ENCODE measurements around the gene SELENOV.

Gene SELENOV

GRCh38 chr19:39508629-39509028 lies 6.3 kb upstream of the SELENOV start:
- no peak for TF ChIP-seq CTCF (IDR thresholded peaks at IDR 0.05; ENCODE audit: low read depth, low read length, missing control alignments)
- H3K4me3 ChIP-seq (ENCODE audit: low read depth, low read length) = no peak overlapping the region
- no peak for DNase-seq (ENCODE audit: low read depth)

- no peak overlapping the region for H3K4me3 ChIP-seq (ENCODE audit: low read depth, low read length)
- TF ChIP-seq CTCF (IDR thresholded peaks at IDR 0.05; ENCODE audit: low read depth, low read length, missing control alignments) = no peak
- DNase-seq (ENCODE audit: low read depth) = no peak
Measured at GRCh38 chr19:39509233-39509632, 5.7 kb upstream of the SELENOV start.

- DNase-seq (ENCODE audit: low read depth) = no peak
- TF ChIP-seq CTCF (IDR thresholded peaks at IDR 0.05; ENCODE audit: low read depth, low read length, missing control alignments) = no peak
- H3K4me3 ChIP-seq (ENCODE audit: low read depth, low read length) = no peak overlapping the region
Measured at GRCh38 chr19:39512988-39513387, 2.0 kb upstream of the SELENOV start.

GRCh38 chr19:39515551-39516191 lies 732 bp downstream of the SELENOV start:
- no peak overlapping the region for H3K4me3 ChIP-seq (ENCODE audit: low read depth, low read length)
- DNase-seq (ENCODE audit: low read depth) = no peak
- TF ChIP-seq CTCF (IDR thresholded peaks at IDR 0.05; ENCODE audit: low read depth, low read length, missing control alignments) = no peak

- DNase-seq (ENCODE audit: low read depth) = no peak
- H3K4me3 ChIP-seq (ENCODE audit: low read depth, low read length) = no peak overlapping the region
- TF ChIP-seq CTCF (IDR thresholded peaks at IDR 0.05; ENCODE audit: low read depth, low read length, missing control alignments) = no peak
Measured at GRCh38 chr19:39516270-39516669, 1.3 kb downstream of the SELENOV start.

GRCh38 chr19:39517432-39517831 lies 2.5 kb downstream of the SELENOV start:
- DNase-seq (ENCODE audit: low read depth) = no peak
- no peak for TF ChIP-seq CTCF (IDR thresholded peaks at IDR 0.05; ENCODE audit: low read depth, low read length, missing control alignments)
- no peak overlapping the region for H3K4me3 ChIP-seq (ENCODE audit: low read depth, low read length)

GRCh38 chr19:39518458-39518857 lies 3.5 kb downstream of the SELENOV start:
- no peak overlapping the region for H3K4me3 ChIP-seq (ENCODE audit: low read depth, low read length)
- no peak for DNase-seq (ENCODE audit: low read depth)
- no peak for TF ChIP-seq CTCF (IDR thresholded peaks at IDR 0.05; ENCODE audit: low read depth, low read length, missing control alignments)
